Astrocyte (in vitro differentiated cells and primary cell): Measurements from ENCODE around the gene DDX17. TPM values are rescaled to one million over a fixed set of nuclear protein-coding genes. Genes with fewer than 3 reads are reported as not detected.

ENCODE experiments used
- DNase-seq: peaks from one replicate; pipeline ENCODE4 v3.0.0-alpha.2; 2010; ENCODE audit warnings: low read depth
- FAIRE-seq: peaks from 2 replicates; lab custom pipeline; 2011; peaks lifted over from hg19 to GRCh38; lab: Jason Lieb, UNC
- H2AFZ ChIP-seq: 2 replicates; pipeline ENCODE4 v1.6.0; 2012; ENCODE audit warnings: low read depth, low read length, inconsistent platforms
- H3K27ac ChIP-seq: 2 replicates; pipeline ENCODE4 v1.5.1; 2011; ENCODE audit warnings: low read depth, low read length, inconsistent platforms
- H3K27me3 ChIP-seq: 2 replicates; pipeline ENCODE4 v1.6.0; 2011; ENCODE audit warnings: low read length, inconsistent platforms; ENCODE audit not compliant: insufficient read depth
- H3K36me3 ChIP-seq: 2 replicates; pipeline ENCODE4 v1.5.1; 2011; ENCODE audit warnings: low read length, inconsistent platforms; ENCODE audit not compliant: insufficient read depth
- H3K4me1 ChIP-seq: 2 replicates; pipeline ENCODE4 v1.5.1; 2011; ENCODE audit warnings: low read length, inconsistent platforms; ENCODE audit not compliant: insufficient read depth
- H3K4me2 ChIP-seq: 2 replicates; pipeline ENCODE4 v1.6.0; 2012; ENCODE audit warnings: low read length, inconsistent platforms
- H3K4me3 ChIP-seq: 2 replicates; pipeline ENCODE4 v1.5.1; 2011; ENCODE audit warnings: low read depth, mild to moderate bottlenecking, low read length, inconsistent platforms; ENCODE audit not compliant: insufficient read depth
- H3K79me2 ChIP-seq: 2 replicates; pipeline ENCODE4 v1.6.0; 2012; ENCODE audit warnings: mild to moderate bottlenecking, low read length, inconsistent platforms; ENCODE audit not compliant: insufficient read depth
- H3K9ac ChIP-seq: 2 replicates; pipeline ENCODE4 v1.6.0; 2012; ENCODE audit warnings: mild to moderate bottlenecking, low read length, inconsistent platforms
- H3K9me3 ChIP-seq: 2 replicates; pipeline ENCODE4 v1.5.1; 2012; ENCODE audit warnings: low read depth, mild to moderate bottlenecking, low read length, inconsistent platforms; ENCODE audit not compliant: insufficient read depth
- H4K20me1 ChIP-seq: 2 replicates; pipeline ENCODE4 v1.6.0; 2012; ENCODE audit warnings: low read length, inconsistent platforms; ENCODE audit not compliant: insufficient read depth
- H3K27ac Mint-ChIP-seq: one replicate; pipeline ENCODE4 v1.8.0; 2021; ENCODE audit warnings: mild to moderate bottlenecking, mixed read lengths; ENCODE audit not compliant: unreplicated experiment
- H3K27me3 Mint-ChIP-seq: one replicate; pipeline ENCODE4 v1.8.0; 2021; ENCODE audit warnings: low read depth, mixed read lengths; ENCODE audit not compliant: unreplicated experiment
- H3K36me3 Mint-ChIP-seq: one replicate; pipeline ENCODE4 v1.8.0; 2021; ENCODE audit warnings: low read depth, mixed read lengths; ENCODE audit not compliant: unreplicated experiment
- H3K4me1 Mint-ChIP-seq: one replicate; pipeline ENCODE4 v1.8.0; 2021; ENCODE audit warnings: low read depth, mixed read lengths; ENCODE audit not compliant: unreplicated experiment
- H3K4me3 Mint-ChIP-seq: one replicate; pipeline ENCODE4 v1.8.0; 2021; ENCODE audit warnings: mild to moderate bottlenecking, moderate library complexity, mixed read lengths; ENCODE audit not compliant: unreplicated experiment
- H3K9me3 Mint-ChIP-seq: one replicate; pipeline ENCODE4 v1.8.0; 2021; ENCODE audit warnings: mild to moderate bottlenecking, mixed read lengths; ENCODE audit not compliant: unreplicated experiment
- CTCF ChIP-seq: IDR thresholded peaks from 2 replicates; pipeline ENCODE4 v1.5.1; 2011; ENCODE audit warnings: low read depth, mild to moderate bottlenecking, inconsistent platforms, low read length, moderate library complexity; ENCODE audit not compliant: insufficient read depth
- EZH2 ChIP-seq: IDR thresholded peaks from 2 replicates; pipeline ENCODE4 v1.6.1; 2012; ENCODE audit warnings: mild to moderate bottlenecking, low read length, inconsistent platforms; ENCODE audit not compliant: insufficient read depth
- total RNA-seq: library from RNA; stranded (reverse); gene quantifications from 2 replicates; pipeline ENCODE4 v1.2.1, GENCODE V29; 2021

Gene DDX17
- total RNA-seq, 1 donor from 2014 or later: 258 TPM

- H3K9ac ChIP-seq: no peak overlapping the region
- peaks cover 40% of the 10 kb centered on the region for H3K27me3 Mint-ChIP-seq
- H3K27ac Mint-ChIP-seq: no peak overlapping the region
- no peak overlapping the region for H2AFZ ChIP-seq
- peaks cover 1% of the 10 kb centered on the region for H3K36me3 Mint-ChIP-seq
- H3K4me1 Mint-ChIP-seq: no peaks in the 10 kb centered on the region
- TF ChIP-seq CTCF (no peak), EZH2 (no peak)
- H3K27ac ChIP-seq: no peak overlapping the region
- no peaks in the 10 kb centered on the region for H3K79me2 ChIP-seq
- no peak overlapping the region for H3K4me2 ChIP-seq
- FAIRE-seq (no peak), DNase-seq (no peak)
- H3K36me3 ChIP-seq: no peaks in the 10 kb centered on the region
- H4K20me1 ChIP-seq: no peaks in the 10 kb centered on the region
- H3K27me3 ChIP-seq: peaks cover 7% of the 10 kb centered on the region
- H3K4me3 Mint-ChIP-seq: no peak overlapping the region
- peaks cover 1% of the 10 kb centered on the region for H3K9me3 Mint-ChIP-seq
- H3K9me3 ChIP-seq: no peaks in the 10 kb centered on the region
- no peak overlapping the region for H3K4me3 ChIP-seq
- no peaks in the 10 kb centered on the region for H3K4me1 ChIP-seq
Measured at GRCh38 chr22:38442967-38443627, 63.0 kb downstream of the DDX17 start.

GRCh38 chr22:38441620-38442287, 64.4 kb downstream of the DDX17 start:
- DNase-seq (no peak), FAIRE-seq (no peak)
- Mint-ChIP-seq H3K36me3 (peaks cover 1% of the 10 kb centered on the region), H3K27me3 (peaks cover 44% of the 10 kb centered on the region), H3K4me3 (no peak overlapping the region), H3K4me1 (no peaks in the 10 kb centered on the region), H3K27ac (no peak overlapping the region), H3K9me3 (peaks cover 1% of the 10 kb centered on the region)
- peaks cover 7% of the 10 kb centered on the region for H3K27me3 ChIP-seq
- no peaks in the 10 kb centered on the region for H3K4me1 ChIP-seq
- H3K9ac ChIP-seq: no peak overlapping the region
- TF ChIP-seq CTCF (no peak), EZH2 (no peak)
- H3K36me3 ChIP-seq: no peaks in the 10 kb centered on the region
- no peak overlapping the region for H3K27ac ChIP-seq
- H3K79me2 ChIP-seq: no peaks in the 10 kb centered on the region
- H3K9me3 ChIP-seq: no peaks in the 10 kb centered on the region
- no peak overlapping the region for H3K4me2 ChIP-seq
- no peaks in the 10 kb centered on the region for H4K20me1 ChIP-seq
- H2AFZ ChIP-seq: no peak overlapping the region
- H3K4me3 ChIP-seq: no peak overlapping the region
